Stimulated activated CD4-positive, alpha-beta T cell treated with anti-CD3 and anti-CD28 coated beads, Interleukin-4, amount 100 ng/mL, for 24 hours (primary cell): ENCODE measurements around the gene LIN7B.
A peak's percentile ranks its signal among the peaks of the same experiment; 100 is the strongest.

Experiments
- DNase-seq: peaks from one replicate; pipeline ENCODE4 v3.0.0-alpha.2; 2020

LIN7B gene

GRCh38 chr19:49094505-49095482, 19.4 kb upstream of the LIN7B start:
- no peak for DNase-seq

DNA sequence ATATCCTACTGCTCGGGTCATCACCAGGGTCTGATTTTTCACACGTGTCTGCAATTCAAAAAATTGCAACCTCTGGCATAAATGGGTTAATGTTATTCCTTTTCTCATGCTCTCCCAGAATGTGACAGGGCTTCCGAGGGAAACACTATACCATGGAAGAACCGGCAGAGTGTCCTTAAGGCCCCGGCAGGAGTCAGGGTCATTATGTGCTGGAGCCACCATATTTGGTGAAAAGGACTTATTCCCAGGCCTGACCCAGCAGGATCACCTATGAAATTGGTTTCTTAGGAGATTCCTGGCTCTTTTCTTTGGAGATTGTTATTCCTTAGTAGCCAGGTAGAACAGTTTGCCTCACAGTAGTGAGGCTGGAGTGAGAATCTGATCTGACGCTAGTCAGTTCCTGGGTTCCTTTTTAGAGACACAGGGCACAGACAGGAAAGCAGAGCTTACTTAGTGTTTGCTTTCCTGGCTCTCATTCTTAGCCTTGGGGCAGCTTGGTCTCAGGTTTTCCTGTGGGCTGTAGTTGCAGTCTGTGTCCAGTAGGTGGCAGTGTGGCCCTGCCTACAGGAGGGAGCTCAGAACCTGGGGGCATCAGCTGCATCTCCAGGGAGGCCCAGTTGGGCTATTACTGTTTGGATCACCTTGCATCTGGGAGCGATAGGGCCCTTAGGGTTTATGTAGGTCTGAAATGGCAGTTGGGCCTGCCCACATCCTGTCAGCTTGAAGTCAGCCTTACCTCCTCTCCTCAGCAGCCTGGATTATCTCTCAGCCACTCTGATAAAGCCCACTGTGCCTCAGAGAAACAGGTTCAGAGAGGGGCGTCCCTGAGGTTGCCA, 16.5 kb upstream of the LIN7B start:
- peak; percentile 76 for DNase-seq

DNA sequence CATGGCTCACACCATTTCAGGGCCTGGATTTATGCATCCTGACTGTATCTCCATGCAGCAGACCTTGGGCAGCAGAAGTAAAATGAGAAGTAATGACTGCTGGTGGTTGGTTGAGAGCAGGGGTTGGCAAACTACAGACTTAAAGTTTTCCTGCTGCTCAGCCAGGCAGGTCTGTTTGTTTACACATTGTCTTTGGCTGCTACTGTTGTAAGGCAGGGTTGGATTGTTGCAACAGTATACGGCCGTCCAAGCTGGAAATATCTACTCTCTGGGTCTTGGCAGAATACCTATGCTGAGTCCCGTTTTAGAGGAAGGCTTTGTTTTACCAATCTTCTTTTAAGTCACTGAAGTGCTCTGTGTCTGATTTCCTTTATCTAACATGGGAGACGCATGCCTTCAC, 15.4 kb upstream of the LIN7B start:
- DNase-seq: no peak

GRCh38 chr19:49101160-49101559, 13.0 kb upstream of the LIN7B start:
- no peak for DNase-seq

- DNase-seq: no peak
These were observed 11.9 kb upstream of the LIN7B start for GRCh38 chr19:49102303-49102702.

GRCh38 chr19:49103331-49104085, 10.7 kb upstream of the LIN7B start:
- no peak for DNase-seq

- DNase-seq: no peak
These were observed 9.8 kb upstream of the LIN7B start for GRCh38 chr19:49104229-49104864.

DNA sequence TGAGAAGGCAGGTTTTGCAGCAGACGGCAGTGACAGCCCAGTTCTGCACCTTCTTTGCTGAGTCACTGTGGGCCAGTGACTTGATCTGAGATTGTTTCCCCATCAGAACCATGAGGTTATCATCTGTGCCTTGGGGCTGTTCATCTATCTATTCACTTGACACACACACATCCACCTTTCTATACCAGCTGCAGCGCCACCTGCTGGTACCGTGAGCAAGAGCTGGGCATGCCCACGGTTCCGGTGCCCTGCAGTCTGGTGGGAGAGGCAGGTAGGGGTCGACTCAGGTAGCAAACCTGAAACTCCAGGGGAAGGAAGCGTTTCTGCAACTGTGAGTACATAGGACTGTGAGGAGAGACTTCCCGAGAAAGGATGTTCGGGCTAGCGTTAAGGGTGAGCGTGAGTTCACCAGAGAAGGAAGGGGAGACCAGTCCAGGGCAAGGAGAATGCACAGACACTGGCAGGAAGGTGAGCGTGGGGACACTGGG, 7.5 kb upstream of the LIN7B start:
- peak; percentile 71 for DNase-seq

DNA sequence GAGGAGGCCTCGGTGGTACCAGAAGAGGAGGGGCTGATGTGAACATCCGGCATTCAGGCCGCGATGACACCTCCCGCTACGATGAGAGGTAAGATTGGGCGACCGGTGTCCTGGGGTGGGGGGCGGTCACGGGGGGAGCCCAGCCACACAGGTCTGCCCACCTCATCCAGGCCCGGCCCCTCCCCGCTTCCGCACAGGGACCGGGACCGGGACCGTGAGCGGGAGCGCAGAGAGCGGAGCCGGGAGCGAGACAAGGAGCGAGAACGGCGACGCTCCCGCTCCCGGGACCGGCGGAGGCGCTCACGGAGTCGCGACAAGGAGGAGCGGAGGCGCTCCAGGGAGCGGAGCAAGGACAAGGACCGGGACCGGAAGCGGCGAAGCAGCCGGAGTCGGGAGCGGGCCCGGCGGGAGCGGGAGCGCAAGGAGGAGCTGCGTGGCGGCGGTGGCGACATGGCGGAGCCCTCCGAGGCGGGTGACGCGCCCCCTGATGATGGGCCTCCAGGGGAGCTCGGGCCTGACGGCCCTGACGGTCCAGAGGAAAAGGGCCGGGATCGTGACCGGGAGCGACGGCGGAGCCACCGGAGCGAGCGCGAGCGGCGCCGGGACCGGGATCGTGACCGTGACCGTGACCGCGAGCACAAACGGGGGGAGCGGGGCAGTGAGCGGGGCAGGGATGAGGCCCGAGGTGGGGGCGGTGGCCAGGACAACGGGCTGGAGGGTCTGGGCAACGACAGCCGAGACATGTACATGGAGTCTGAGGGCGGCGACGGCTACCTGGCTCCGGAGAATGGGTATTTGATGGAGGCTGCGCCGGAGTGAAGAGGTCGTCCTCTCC, 6.3 kb upstream of the LIN7B start:
- no peak for DNase-seq

GRCh38 chr19:49109051-49109450, 5.1 kb upstream of the LIN7B start:
- no peak for DNase-seq

- DNase-seq: no peak
These were observed 4.5 kb upstream of the LIN7B start for GRCh38 chr19:49109569-49110233.

GRCh38 chr19:49110567-49110966, 3.6 kb upstream of the LIN7B start:
- DNase-seq: no peak

- no peak for DNase-seq
These were observed 2.8 kb upstream of the LIN7B start for GRCh38 chr19:49111218-49111998.

GRCh38 chr19:49114630-49115363, 627 bp downstream of the LIN7B start:
- DNase-seq: peak; percentile 56

GRCh38 chr19:49116544-49116943, 2.4 kb downstream of the LIN7B start:
- DNase-seq: no peak

GRCh38 chr19:49117677-49118564, 3.8 kb downstream of the LIN7B start:
- no peak for DNase-seq

DNA sequence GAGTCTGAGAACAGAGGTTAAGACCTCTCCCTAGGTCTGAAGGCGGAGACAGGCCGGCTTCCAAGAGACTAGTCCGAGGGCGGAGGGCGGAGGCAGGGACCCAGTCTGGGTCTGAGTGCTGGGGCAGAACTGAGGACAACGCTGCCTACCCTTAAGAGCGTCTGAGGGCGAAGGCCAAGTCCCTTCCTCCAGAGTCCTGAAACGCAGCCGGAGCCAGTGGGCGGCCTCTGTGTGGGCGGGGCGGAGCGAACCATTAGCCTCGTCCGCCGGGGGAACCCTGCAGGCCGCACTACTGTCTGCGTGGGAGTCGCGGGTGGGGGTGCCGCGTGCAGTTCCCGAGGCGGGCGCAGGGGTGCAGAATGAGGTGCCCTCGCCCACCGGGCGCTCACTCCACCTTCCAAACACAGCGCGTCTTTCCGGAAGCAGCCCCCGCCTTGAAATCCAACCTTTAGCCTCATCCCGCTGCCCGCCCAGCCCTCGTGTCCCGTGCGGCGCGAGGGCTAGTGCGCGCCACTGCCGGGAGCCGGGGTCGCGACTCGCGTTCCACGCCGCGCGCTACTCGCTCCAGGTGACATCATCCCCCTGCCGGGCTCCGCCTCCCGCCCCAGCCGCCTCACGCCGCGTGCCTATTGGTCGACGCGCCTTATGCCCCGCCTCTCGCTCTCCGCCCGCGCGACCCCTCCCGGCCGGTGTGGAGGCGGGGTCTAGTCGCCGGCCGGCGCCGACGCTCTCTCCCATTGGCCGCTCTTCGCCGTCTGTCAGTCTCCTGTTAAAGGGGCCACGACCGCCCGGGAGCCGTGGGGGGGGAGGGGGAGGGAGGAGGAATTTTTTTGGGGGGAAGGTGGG, 4.6 kb downstream of the LIN7B start, which contains the start of gene C19orf73:
TSS of gene C19orf73 (minus strand) at position 579 of the 846 bp plus-strand sequence. CDS start at position 458, 121 bp downstream.
- peak; percentile 95 for DNase-seq
